GM21381 (cell line): ENCODE measurements around the gene LRRC7.
"Not testable (repeated sequence)": the region's sequence is repeated elsewhere in the genome, so short reads cannot be mapped to it uniquely, and the experiment has no call there.

Experiments
- ATAC-seq: cut with Tn5 transposase; IDR thresholded peaks from one replicate; pipeline ENCODE4 v1.9.1; 2021; ENCODE audit warnings: mild to moderate bottlenecking, moderate library complexity; ENCODE audit not compliant: unreplicated experiment

Gene LRRC7

GRCh38 chr1:69861641-69862040 is 293.9 kb downstream of the LRRC7 start:
- ATAC-seq = no peak

GRCh38 chr1:69862906-69863305 is 295.2 kb downstream of the LRRC7 start:
- no peak for ATAC-seq

GRCh38 chr1:69863704-69864103 is 296.0 kb downstream of the LRRC7 start:
- ATAC-seq = no peak

- ATAC-seq = no peak
Observed at GRCh38 chr1:69871412-69871811, 303.7 kb downstream of the LRRC7 start.

GRCh38 chr1:69878338-69878737 is 310.6 kb downstream of the LRRC7 start:
- ATAC-seq = no peak

GRCh38 chr1:69888016-69888415 is 320.3 kb downstream of the LRRC7 start:
- ATAC-seq = not testable (repeated sequence)

GRCh38 chr1:69888657-69889056 is 320.9 kb downstream of the LRRC7 start:
- no peak for ATAC-seq

GRCh38 chr1:69898403-69898947 is 330.8 kb downstream of the LRRC7 start:
- ATAC-seq = no peak

- no peak for ATAC-seq
Observed at GRCh38 chr1:69911301-69911801, 343.6 kb downstream of the LRRC7 start.

GRCh38 chr1:69913977-69914376 is 346.3 kb downstream of the LRRC7 start:
- no peak for ATAC-seq

- ATAC-seq = no peak
Observed at GRCh38 chr1:69914976-69915765, 347.4 kb downstream of the LRRC7 start.

GRCh38 chr1:69919129-69919921 is 351.6 kb downstream of the LRRC7 start:
- ATAC-seq = no peak

- no peak for ATAC-seq
Observed at GRCh38 chr1:69919922-69920273, 352.2 kb downstream of the LRRC7 start.

- no peak for ATAC-seq
Observed at GRCh38 chr1:69920426-69920825, 352.7 kb downstream of the LRRC7 start.

GRCh38 chr1:69921486-69921885 is 353.8 kb downstream of the LRRC7 start:
- no peak for ATAC-seq

- ATAC-seq = not testable (repeated sequence)
Observed at GRCh38 chr1:69928234-69928633, 360.5 kb downstream of the LRRC7 start.

- ATAC-seq = no peak
Observed at GRCh38 chr1:69929308-69930057, 361.8 kb downstream of the LRRC7 start.

GRCh38 chr1:69930396-69930795 is 362.7 kb downstream of the LRRC7 start:
- ATAC-seq = no peak

GRCh38 chr1:69932760-69933159 is 365.0 kb downstream of the LRRC7 start:
- ATAC-seq = no peak

GRCh38 chr1:69940231-69940630 is 372.5 kb downstream of the LRRC7 start:
- no peak for ATAC-seq

- ATAC-seq = no peak
Observed at GRCh38 chr1:69940816-69941215, 373.1 kb downstream of the LRRC7 start.
